GM12891 (cell line): ENCODE measurements around the gene KIF1A.

Source experiments
- DNase-seq: peaks from one replicate; pipeline ENCODE4 v3.0.0; 2011; ENCODE audit warnings: low spot score; ENCODE audit not compliant: insufficient read length
- FAIRE-seq: peaks from 2 replicates; lab custom pipeline; 2011; peaks lifted over from hg19 to GRCh38; lab: Jason Lieb, UNC
- PAX5 ChIP-seq: IDR thresholded peaks from 2 replicates; pipeline ENCODE4 v1.6.1; 2011; ENCODE audit warnings: low read length, moderate library complexity, mild to moderate bottlenecking; ENCODE audit not compliant: insufficient read depth, severe bottlenecking
- POLR2A ChIP-seq: IDR thresholded peaks from 2 replicates; pipeline ENCODE4 v1.6.1; 2011; ENCODE audit warnings: low read depth, low read length, control low read depth
- POLR2AphosphoS5 ChIP-seq: IDR thresholded peaks from 2 replicates; pipeline ENCODE4 v1.6.1; 2011; ENCODE audit warnings: low read depth, low read length, control low read depth
- POU2F2 ChIP-seq: IDR thresholded peaks from 2 replicates; pipeline ENCODE4 v1.6.1; 2011; ENCODE audit warnings: low read depth, mild to moderate bottlenecking, control low read depth, low read length, moderate library complexity
- SPI1 ChIP-seq: IDR thresholded peaks from 2 replicates; pipeline ENCODE4 v1.6.1; 2011; ENCODE audit warnings: low read depth, low read length, control low read depth
- TAF1 ChIP-seq: IDR thresholded peaks from 2 replicates; pipeline ENCODE4 v1.6.1; 2011; ENCODE audit warnings: low read depth, low read length, control low read depth

The KIF1A gene

DNA sequence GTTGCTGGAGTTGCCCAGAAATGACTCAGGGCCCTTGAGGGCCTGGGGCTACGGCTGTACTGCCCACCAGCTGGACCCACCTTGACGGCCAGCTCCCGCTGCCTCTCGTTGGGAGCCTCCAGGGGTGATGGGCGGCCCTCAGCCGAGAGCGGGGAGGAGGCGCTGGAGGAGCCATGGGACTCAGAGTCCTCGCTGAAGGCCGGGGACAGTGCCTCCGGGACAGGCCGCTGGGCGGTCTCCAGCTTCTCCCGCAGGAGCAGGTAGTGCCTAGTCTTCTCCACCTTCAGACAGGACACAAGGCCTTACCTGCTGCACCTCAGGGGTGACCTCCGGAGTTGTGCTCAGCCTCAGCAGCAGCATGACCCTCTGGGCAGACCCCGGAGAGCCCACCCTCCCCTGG, 97.6 kb downstream of the KIF1A start:
- TF ChIP-seq PAX5 (no peak), POU2F2 (no peak), POLR2A (no peak), POLR2AphosphoS5 (no peak), SPI1 (no peak), TAF1 (no peak)
- no peak for FAIRE-seq
- DNase-seq: no peak

DNA sequence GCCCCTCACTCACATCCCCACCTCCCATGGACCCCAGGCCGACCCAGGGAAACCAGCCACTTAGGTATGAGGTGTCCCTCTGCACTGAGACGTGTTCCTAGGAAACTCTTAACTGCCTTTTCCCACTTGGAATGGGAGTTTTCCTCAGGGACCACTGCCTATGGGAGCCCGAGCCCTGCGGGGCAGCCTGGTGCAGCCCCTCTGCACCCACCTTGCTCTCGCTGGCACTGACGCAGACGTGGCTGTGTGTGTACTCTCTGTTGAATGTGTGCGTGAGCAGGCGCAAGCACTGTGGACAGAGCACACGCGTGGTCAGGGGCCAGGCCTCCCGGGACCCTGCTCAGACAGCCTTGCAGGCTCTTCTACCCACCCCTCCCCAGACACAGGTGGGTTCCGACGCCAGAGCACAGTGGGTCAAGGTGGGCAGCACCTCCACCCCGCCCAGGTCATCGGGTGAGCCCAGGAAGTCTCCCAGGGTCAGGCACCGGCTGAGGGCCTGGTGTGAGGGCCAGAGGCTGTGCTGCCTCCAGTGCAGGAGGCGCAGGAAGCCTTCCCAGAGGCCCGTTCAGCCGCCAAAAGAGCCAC, 98.3 kb downstream of the KIF1A start:
- DNase-seq (no peak), FAIRE-seq (no peak)
- TF ChIP-seq SPI1: no peak
- no peak for TF ChIP-seq POU2F2
- TF ChIP-seq PAX5: no peak
- TF ChIP-seq POLR2AphosphoS5: no peak
- no peak for TF ChIP-seq POLR2A
- TF ChIP-seq TAF1: no peak

DNA sequence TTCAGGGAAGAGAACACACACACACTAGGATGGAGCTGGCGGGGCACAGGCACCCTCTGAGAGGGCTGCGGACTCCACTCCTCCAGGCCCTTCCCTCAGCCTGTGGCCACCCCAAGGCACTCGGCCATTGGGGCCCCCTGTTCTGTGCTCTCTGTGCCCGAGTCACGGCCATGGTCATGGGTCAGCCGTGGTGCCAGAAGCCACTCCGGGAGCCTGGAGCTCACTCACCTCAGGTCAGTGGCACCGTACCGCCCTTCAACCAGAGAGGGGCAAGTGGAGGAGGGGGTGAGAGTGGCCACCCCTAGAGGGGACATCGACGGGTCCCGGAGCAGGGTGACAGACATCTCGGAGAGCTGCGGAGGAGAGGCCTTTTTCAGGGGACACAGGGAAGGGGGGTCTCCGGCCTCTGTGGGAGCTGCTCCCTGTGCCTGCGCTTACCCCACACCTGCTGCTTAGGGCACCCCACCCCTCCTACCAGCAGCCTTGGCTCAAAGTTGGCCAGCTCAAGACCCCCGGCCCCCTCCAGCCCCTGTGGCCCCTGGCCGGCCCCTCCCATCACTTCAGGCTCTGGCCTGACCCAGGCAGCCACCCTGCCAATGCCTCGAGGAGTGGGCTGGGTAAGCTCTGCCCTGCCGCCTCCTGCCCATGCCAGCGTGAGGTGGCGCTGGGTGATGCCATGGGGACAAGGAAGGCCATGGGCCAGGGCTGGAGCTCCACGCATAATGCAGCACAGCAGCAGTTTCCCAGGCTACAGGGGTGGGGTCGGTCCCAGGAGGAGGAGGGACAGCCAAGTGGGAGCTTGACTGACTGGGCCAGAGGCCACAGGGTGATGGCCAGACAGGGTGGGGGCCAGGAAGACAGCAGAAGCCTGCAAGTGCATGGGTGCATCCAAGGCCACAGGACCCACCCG, 99.1 kb downstream of the KIF1A start:
- TF ChIP-seq TAF1: no peak
- no peak for TF ChIP-seq SPI1
- no peak for TF ChIP-seq POLR2A
- no peak for TF ChIP-seq POLR2AphosphoS5
- TF ChIP-seq PAX5: no peak
- TF ChIP-seq POU2F2: no peak
- FAIRE-seq: no peak
- DNase-seq: no peak

DNA sequence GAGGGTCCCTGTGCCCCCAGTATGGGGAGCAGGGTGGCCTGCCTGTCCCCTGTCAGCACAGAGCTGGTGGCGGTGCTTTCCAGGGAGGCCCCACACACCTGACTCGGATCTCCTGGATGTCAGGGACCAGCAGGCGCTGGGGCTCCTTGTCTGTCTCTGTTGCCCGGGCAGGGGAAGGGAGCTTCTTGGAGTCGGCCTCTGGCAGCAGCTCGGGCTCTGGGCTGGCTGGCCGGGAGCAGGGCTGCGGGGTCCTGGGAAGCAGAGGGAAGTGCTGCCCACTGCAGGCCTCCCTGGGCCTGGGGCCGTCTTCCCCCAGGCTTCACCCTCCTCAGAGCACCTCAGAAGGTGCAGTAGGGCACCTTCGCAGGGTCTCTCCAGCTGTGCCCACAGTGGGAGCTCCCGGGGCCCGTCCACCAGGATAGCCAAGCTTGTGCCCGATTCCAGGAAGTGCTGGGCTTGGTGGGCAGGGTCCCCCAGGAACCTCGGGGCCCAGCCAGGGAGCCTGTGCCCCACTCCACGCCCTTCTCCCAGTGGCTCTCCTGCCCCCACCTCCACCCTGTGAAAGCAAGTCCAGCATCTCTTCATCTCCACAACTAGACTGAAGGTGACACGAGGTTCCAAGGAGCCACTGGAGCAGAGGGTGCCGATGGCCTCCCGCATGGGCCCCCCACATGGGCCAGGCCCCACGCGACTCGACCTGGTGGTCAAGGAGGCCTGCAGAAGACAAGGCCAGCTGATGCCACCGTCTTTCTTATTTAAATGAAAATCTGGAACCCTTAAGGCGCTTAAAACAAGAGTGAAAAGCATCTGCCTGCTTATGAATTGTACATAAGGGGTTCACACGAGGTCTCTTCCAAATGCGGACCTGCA, 100.1 kb downstream of the KIF1A start:
- FAIRE-seq: no peak
- no peak for DNase-seq
- TF ChIP-seq POLR2A (no peak), POLR2AphosphoS5 (no peak), TAF1 (no peak), SPI1 (no peak), POU2F2 (no peak), PAX5 (no peak)

DNA sequence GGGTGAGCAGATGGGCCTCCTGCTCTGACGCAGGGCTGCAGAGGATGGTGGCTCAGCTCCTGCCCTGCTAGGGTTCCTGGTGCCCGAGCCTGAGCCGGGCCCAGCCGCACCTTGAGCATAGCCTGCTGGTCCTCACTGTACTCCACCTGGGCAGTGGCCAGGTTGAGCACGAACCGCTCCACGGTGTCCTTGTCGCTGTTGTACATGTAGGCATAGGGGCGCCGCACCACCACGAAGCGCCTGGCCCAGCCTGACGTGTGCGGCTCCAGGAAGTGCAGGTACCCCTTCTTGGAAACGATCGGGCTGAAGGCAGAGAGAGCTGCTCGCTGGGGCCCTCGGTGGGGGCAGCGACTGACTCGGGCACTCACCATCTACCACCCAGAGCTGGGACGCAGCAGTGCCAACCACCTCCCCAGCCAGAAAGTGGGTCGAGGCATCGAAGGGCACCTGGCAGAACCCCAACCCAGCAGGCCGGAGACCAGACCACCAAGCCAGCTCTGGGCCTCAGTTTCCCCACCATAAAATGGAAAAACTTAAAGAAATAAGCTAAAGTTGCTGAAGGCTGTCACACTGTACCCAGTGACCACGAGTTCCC, 101.0 kb downstream of the KIF1A start:
- no peak for TF ChIP-seq POLR2A
- no peak for TF ChIP-seq PAX5
- no peak for TF ChIP-seq POLR2AphosphoS5
- TF ChIP-seq SPI1: no peak
- TF ChIP-seq POU2F2: no peak
- no peak for TF ChIP-seq TAF1
- no peak for FAIRE-seq
- no peak for DNase-seq

DNA sequence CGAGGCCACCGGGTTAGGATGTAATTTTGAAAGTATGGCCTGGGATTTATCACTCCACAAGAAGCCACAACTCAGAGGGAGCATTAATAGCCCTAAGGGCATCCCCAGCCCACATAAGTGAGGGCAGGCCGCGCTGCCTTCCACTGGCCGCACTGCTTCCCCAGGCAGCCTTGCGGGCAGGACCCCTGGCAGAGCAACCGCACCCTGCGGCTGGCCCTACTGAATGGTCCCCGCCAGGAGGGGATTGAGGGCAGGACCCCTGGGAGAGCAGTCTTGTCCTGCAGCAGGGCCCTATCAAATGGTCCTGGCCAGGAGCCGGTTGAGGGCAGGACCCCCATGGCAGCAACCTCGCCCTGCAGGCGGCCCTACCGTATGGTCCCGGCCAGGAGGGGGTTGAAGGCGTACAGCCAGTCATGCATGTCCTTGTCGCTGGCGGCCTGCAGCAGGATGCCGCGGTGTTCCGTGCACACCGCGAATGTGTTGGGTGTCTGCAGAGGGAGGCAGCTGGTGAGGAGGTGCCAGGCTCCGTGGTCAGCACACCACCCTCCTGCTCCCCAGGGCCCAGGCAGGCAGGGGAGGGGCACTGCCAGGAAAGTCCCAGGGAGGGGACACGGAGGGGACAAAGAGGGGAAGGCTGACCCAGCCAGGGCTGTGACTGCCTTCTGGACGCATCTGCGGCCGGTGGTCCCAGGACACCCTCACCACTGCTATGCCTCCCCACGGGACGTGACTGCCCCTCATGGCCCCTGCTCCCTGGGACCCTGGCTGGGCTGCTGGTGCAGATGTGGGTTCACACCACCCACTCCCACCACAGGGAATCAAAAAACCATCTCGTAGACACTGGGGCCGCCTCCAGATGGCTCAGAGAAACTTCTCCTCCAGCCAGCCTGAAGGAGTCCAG, 102.1 kb downstream of the KIF1A start:
- FAIRE-seq (no peak), DNase-seq (no peak)
- TF ChIP-seq POU2F2: no peak
- TF ChIP-seq TAF1: no peak
- no peak for TF ChIP-seq PAX5
- no peak for TF ChIP-seq POLR2A
- no peak for TF ChIP-seq POLR2AphosphoS5
- no peak for TF ChIP-seq SPI1

DNA sequence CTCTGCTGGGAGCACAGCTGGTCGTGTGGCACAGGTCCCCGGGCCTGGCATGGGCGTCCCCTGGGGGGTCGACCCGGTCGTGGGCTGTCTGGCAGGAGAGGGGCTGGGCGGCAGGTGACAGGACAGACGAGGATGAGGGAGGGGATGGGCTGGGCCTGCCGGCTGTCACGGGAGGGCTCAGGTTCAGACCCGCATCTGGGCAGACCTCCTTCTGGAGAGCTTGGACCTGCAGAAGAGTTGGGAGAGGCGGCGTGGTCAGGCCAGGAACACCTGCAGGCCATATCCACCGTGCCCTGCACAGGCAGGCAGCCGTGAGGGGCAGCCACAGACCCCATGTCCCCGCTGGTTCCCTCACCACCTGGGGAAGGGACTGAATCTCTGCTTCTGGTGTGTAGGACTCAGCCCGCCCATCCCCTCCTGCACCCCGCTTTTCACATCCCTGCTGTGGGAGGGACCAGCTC, 102.8 kb downstream of the KIF1A start:
- TF ChIP-seq SPI1 (no peak), POU2F2 (no peak), POLR2A (no peak), POLR2AphosphoS5 (no peak), TAF1 (no peak), PAX5 (no peak)
- DNase-seq (no peak), FAIRE-seq (no peak)
